HG02623 (cell line): ENCODE measurements around the gene RPP14.
"Not testable (repeated sequence)": the region's sequence is repeated elsewhere in the genome, so short reads cannot be mapped to it uniquely, and the experiment has no call there.

Experiments used
- ATAC-seq: cut with Tn5 transposase; IDR thresholded peaks from one replicate; pipeline ENCODE4 v1.9.1; 2021; ENCODE audit warnings: moderate library complexity; ENCODE audit not compliant: unreplicated experiment

The RPP14 gene

DNA sequence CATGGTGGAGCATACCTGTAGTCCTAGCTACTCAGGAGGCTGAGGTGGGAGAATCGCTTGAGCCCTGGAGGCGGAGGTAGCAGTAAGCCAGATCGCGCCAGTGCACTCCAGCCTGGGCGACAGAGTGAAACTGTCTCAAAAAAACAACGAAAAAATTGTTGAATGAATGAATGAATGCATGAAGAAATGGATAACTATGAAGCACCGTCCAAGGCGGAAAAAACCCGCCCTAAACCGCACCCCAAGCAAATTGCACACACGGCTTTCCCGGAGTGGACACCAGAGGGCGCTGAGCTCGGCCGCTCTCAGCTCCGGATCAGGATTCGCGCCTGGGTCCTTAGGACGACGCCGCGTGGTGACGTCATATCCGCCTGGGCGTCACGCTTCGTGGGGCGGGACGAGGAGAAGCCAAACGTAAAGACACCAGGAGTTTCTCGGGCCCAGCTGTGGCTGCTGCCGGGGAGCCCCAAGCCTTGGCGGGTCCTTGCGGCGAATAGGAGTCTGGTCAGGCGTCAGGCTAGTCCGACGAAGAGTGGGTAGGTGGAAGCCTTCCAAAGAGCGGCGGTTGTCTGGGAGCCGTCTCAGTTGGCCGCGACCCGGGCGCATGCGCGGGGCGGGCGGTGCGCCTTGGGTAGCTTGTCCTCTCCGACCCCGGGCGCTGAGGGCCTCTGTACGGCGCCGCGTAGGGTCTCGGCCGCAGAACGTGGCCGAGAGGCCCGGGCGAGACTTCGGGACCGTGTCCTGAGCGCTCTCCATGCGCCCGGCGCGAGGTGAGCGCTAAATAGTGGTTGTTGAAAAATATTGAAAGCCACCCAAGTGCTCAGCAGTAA is at the start of gene RPP14, which contains the start of gene HTD2:
TSS of gene RPP14 (plus strand) at position 364 of the 830 bp plus-strand sequence. CDS start 4,085 bp downstream, outside the sequence.
TSS of gene HTD2 (plus strand) at position 639 of the 830 bp plus-strand sequence. CDS start 11,094 bp downstream, outside the sequence.
- ATAC-seq = peak; percentile 84

- ATAC-seq = no peak
Observed at GRCh38 chr3:58256511-58256910, 49.5 kb upstream of the RPP14 start.

DNA sequence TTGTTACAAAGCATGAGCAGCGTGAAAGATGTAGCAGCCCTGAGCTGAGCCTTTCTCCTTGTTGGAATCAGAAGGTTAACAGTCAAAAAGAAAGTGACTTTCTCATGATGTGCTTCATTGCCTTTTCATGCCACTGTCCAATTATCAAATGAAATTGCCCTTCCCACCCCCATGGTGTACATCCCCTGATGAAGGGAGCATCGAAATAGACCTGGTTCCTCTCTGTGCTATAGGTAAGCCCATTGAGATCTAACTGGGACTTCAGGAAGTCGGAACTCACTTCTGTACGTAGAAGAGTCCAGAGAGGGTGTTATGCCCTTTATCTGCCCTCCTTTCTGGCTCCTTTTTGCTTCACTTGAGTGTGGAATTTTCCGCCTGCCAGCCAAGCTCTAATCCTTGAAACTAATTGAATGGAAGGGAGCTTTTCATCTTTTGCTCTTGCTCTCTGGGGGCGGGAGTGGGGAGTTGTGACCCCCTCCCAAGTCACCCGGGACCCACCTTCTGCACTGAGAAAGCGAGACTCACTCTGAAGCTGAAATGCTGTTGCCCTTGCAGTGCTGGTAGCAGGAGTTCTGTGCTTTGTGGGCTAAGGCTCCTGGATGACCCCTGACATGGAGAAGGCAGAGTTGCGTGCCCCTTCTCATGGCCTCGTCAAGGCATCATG is 47.5 kb upstream of the RPP14 start:
- ATAC-seq = no peak

DNA sequence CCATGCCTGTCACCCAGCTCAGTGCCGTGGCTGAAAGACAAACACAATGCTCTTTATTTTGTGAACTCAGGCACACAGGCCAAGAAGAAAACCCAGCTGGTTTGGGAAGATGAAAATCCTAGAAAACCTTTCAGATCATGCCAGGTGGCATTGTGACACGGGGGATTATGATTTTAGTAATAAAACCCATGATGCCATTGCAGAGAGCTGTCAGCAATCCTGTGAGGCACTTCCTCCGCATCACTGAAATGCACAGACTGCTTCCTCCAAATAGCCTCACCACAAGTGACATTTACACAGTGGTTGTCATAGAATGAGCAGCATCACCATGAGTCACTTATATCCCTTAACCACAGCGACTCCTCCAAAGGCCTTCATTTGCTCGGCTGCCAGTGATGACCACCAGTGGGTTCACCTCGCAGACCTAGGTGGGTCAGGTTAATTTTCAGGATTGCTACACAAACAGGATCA is 45.7 kb upstream of the RPP14 start:
- ATAC-seq = no peak

DNA sequence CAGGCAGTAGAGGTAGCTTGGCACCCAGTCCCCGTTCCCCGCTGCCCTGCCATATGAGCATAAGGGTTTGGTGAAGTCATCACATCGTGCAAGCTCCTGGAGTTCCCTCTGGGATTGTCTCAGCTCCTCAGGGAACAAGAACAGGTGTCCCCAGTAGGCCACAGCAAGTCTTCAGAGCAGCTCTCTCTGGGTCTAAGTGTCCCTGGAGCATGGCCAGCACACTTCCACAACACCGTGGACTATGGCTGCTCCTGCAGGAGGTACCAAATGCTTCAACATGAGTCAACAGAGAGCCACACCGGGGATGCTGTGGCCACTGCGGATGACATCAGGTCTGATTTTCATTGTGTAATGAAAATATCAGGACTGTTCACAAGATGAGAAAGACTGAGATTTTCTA is 45.3 kb upstream of the RPP14 start:
- ATAC-seq = no peak

- ATAC-seq = no peak
Observed at GRCh38 chr3:58261954-58262666, 43.9 kb upstream of the RPP14 start.

DNA sequence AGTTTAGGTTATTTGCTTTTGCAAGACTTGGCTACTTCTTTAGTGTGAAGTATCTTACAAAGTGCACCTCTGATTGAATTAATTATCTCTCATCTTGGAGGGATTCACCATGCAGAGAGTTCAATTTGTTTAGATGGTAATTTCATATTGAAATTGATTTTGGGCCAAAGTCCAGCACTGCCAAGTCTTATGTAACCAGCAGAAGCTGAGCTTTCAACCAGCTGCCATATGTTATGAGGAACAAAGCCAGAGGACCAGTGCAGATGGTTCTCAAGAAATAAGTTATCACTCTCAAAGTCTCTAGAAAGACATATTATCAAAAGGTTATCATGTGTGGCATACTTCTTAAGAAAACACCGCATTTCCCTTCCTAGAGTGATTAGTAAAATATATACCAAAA is 39.5 kb upstream of the RPP14 start:
- no peak for ATAC-seq

DNA sequence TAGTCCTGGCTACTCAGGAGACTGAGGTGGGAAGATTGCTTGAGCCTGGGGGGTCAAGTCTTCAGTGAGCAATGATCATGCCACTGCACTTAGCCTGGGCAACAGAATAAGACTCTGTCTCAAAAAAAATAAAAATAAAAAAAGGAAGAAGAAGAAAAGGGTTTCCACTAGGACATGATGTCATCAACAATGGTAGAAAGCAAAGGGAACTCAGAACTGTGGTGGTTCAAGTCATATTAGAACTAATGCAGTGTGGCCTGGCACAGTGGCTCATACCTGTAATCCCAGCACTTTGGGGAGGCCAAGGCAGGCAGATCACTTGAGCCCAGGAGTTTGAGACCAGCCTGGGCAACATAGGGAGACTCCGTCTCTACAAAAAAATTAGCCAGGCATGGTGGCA is 38.5 kb upstream of the RPP14 start:
- ATAC-seq = not testable (repeated sequence)

DNA sequence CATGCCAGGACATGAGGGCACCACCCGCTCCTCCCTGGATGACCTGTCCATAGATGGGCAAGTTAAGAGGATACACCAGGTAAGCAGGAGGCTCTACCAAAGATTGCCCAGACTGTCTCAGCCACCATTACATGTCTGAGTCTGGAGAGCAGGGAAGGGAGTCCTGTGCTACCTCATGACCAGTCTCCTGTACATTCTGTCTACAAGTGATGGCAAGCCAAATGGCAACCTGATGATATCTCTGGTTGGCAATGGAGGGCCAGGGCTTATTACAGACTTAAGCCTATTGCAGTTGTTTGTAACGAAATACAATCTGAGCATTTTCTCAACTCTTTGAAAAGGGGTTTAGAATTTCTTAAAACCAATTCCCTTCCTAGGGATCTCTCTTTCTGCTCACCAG is 36.7 kb upstream of the RPP14 start:
- ATAC-seq = no peak

- ATAC-seq = no peak
Observed at GRCh38 chr3:58270485-58270884, 35.6 kb upstream of the RPP14 start.

GRCh38 chr3:58271901-58272501 is 34.0 kb upstream of the RPP14 start:
- no peak for ATAC-seq

DNA sequence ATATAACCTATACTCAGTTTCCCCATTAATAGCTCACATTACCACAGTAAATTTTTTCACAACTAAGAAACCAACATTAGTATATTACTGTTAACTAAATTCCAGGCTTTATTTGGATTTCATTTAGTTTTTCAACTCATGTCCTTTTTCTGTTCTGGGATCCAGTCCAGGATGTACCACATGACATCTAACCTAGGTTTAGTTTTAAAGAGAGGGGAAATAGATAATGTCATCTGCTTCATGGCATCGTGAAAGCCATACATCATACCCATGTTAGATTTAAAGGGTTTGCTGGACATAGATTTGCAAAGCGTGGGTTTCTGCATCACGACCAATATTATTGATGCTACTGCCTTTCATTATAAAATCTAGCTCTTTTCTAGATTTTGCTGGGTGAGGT is 33.2 kb upstream of the RPP14 start:
- no peak for ATAC-seq

DNA sequence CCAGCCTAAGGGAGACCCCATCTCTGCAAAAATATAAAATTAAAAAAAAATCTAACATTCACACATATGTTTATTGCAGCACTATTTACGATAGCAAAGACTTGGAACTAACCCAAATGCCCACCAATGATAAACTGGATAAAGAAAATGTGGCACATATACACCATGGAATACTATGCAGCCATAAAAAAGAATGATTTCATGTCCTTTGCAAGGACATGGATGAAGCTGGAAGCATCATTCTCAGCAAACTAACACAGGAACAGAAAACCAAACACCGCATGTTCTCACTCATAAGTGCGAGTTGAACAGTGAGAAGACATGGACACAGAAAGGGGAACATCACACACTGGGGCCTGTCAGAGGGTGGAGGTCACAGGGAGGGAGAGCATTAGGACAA is 32.7 kb upstream of the RPP14 start:
- not testable (repeated sequence) for ATAC-seq

DNA sequence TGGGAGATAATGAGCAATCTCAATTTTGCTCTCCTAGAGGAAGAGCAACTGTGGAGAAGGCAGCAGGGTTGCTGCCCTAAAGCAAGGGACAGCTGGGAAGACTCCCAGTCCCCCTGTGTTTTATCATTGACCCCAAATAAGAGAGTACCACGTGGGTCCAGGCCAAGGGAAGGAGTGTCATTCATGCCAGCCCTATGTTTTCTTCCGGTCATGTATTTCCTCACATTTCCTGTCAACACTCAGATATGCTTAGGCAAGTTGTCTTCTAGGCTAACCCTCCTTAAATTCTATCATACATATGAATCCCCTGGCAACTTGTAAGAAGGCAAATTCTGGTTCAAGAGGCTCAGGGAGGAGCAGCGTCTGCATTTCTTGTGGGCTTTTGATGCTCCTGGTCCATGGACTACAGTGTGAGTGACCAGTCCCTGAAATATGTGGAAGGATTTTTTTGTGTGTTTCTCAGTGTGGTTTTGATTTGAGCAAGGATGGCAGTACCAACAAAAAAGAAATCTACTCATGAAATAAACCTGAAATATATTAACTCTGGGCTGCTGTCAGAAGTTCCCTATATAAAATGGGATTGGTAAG is 31.9 kb upstream of the RPP14 start:
- ATAC-seq = no peak

DNA sequence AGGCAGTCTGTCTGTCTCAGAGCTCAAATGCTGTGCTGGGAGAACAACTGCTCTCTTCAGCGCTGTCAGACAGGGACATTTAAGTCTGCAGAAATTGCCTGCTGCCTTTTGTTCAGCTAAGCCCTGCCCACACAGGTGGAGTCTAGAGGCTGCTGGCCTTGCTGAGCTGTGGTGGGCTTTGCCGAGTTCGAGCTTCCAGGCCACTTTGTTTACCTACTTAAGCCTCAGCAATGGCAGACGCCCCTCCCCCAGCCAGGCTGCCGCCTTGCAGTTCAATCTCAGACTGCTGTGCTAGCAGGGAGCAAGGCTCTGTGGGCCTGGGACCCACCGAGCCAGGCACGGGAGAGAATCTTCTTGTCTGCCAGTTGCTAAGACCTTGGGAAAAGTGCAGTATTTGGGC is 25.0 kb upstream of the RPP14 start:
- ATAC-seq = no peak

DNA sequence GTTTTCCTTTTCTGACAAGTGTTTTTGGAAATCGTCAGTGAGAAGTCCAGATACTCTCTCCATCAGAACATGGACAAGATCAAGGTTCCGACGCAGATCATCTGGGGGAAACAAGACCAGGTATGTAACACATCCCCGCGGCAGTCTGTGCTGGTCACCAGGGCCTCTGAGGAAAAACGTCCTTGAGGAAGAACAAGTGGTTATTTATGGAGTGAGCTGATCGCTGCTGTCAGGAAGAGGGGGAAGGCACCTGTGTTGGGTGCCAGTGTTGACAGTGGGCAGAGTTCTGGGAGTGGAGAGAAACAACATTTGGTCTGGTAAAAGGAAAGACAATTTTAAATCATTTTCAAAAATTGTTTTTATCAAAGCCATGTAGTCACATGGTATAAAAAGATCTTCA is 20.7 kb upstream of the RPP14 start:
- no peak for ATAC-seq

- no peak for ATAC-seq
Observed at GRCh38 chr3:58287354-58287753, 18.7 kb upstream of the RPP14 start.

GRCh38 chr3:58288011-58288728 is 17.9 kb upstream of the RPP14 start:
- ATAC-seq = no peak

DNA sequence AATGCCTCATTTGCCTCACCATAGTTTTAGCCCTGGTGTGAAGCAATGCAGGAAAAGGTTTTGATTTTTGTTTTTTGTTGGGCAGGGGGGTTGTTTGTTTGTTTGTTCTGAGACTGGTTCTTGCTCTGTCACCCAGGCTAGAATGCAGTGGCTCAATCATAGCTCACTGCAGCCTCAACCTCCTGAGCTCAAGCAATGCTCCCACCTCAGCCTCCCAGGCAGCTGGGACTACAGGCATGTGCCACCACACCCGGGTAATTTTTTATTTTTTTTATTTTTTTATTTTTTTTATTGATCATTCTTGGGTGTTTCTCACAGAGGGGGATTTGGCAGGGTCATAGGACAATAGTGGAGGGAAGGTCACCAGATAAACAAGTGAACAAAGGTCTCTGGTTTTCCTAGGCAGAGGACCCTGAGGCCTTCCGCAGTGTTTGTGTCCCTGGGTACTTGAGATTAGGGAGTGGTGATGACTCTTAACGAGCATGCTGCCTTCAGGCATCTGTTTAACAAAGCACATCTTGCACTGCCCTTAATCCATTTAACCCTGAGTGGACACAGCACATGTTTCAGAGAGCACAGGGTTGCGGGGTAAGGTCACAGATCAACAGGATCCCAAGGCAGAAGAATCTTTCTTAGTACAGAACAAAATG is 17.0 kb upstream of the RPP14 start:
- ATAC-seq = not testable (repeated sequence)

- not testable (repeated sequence) for ATAC-seq
Observed at GRCh38 chr3:58290446-58290845, 15.6 kb upstream of the RPP14 start.
